ENCODE measurements around the gene BRSK2. TPM values are rescaled to one million over a fixed set of nuclear protein-coding genes. Genes with fewer than 3 reads are reported as not detected.

The BRSK2 gene
- total RNA-seq, 2 experiments from 2014 or later, result 0.96 to 1.2 TPM

- CTCF ChIA-PET, result no interaction called here
- Mint-ChIP-seq H3K4me3 (no peak overlapping the region), H3K27me3 (no peaks in the 10 kb centered on the region), H3K36me3 (ENCODE audit: low read depth) (no peaks in the 10 kb centered on the region), H3K27ac (no peak overlapping the region), H3K4me1 (no peaks in the 10 kb centered on the region), H3K9me3 (ENCODE audit: low read depth) (no peaks in the 10 kb centered on the region)
- intact Hi-C loops (cut with DNase I, micrococcal nuclease), result no loop called here
- POLR2A ChIA-PET, result no interaction called here
- DNase-seq (no peak), ATAC-seq (no peak)
These were observed 66.0 kb downstream of the BRSK2 start for GRCh38 chr11:1455763-1456060.

GRCh38 chr11:1456176-1456575, 66.4 kb downstream of the BRSK2 start:
- intact Hi-C loops (cut with DNase I, micrococcal nuclease), result no loop called here
- Mint-ChIP-seq H3K4me3 (no peak overlapping the region), H3K4me1 (no peaks in the 10 kb centered on the region), H3K27ac (no peak overlapping the region), H3K27me3 (no peaks in the 10 kb centered on the region), H3K9me3 (ENCODE audit: low read depth) (no peaks in the 10 kb centered on the region), H3K36me3 (ENCODE audit: low read depth) (no peaks in the 10 kb centered on the region)
- ChIA-PET CTCF (no interaction called here), POLR2A (no interaction called here)
- ATAC-seq (no peak), DNase-seq (no peak)

GRCh38 chr11:1456596-1457325, 67.0 kb downstream of the BRSK2 start:
- Mint-ChIP-seq H3K27ac (no peak overlapping the region), H3K9me3 (ENCODE audit: low read depth) (no peaks in the 10 kb centered on the region), H3K4me1 (no peaks in the 10 kb centered on the region), H3K36me3 (ENCODE audit: low read depth) (no peaks in the 10 kb centered on the region), H3K27me3 (no peaks in the 10 kb centered on the region), H3K4me3 (no peak overlapping the region)
- POLR2A ChIA-PET, result interaction anchor here (0.6 kb wide), 1 partner anchor 317 kb away, joined by 3 read pairs; no protein-coding TSS in a partner anchor
- CTCF ChIA-PET, result no interaction called here
- intact Hi-C loops (cut with DNase I, micrococcal nuclease), result no loop called here
- ATAC-seq, result no peak
- DNase-seq, result no peak

- Mint-ChIP-seq H3K36me3 (ENCODE audit: low read depth) (no peaks in the 10 kb centered on the region), H3K9me3 (ENCODE audit: low read depth) (no peaks in the 10 kb centered on the region), H3K27me3 (no peaks in the 10 kb centered on the region), H3K27ac (no peak overlapping the region), H3K4me3 (no peak overlapping the region), H3K4me1 (no peaks in the 10 kb centered on the region)
- ATAC-seq (no peak), DNase-seq (no peak)
- ChIA-PET POLR2A (interaction anchor here (0.6 kb wide), 1 partner anchor 316 kb away, joined by 3 read pairs; no protein-coding TSS in a partner anchor), CTCF (no interaction called here)
- intact Hi-C loops (cut with DNase I, micrococcal nuclease), result no loop called here
These were observed 67.6 kb downstream of the BRSK2 start for GRCh38 chr11:1457326-1457680.

GRCh38 chr11:1457856-1458255, 68.1 kb downstream of the BRSK2 start:
- H3K27me3 Mint-ChIP-seq, result no peaks in the 10 kb centered on the region
- no peaks in the 10 kb centered on the region for H3K36me3 Mint-ChIP-seq (ENCODE audit: low read depth)
- POLR2A ChIA-PET, result no interaction called here
- no peak for DNase-seq
- intact Hi-C loops (cut with DNase I, micrococcal nuclease), result no loop called here
- H3K27ac Mint-ChIP-seq, result no peak overlapping the region
- no peaks in the 10 kb centered on the region for H3K4me1 Mint-ChIP-seq
- ATAC-seq, result no peak
- H3K9me3 Mint-ChIP-seq (ENCODE audit: low read depth), result no peaks in the 10 kb centered on the region
- H3K4me3 Mint-ChIP-seq, result no peak overlapping the region
- CTCF ChIA-PET, result no interaction called here

GRCh38 chr11:1458340-1459218, 68.8 kb downstream of the BRSK2 start:
- Mint-ChIP-seq H3K4me3 (no peak overlapping the region), H3K27ac (no peak overlapping the region), H3K9me3 (ENCODE audit: low read depth) (no peaks in the 10 kb centered on the region), H3K27me3 (no peaks in the 10 kb centered on the region), H3K36me3 (ENCODE audit: low read depth) (no peaks in the 10 kb centered on the region), H3K4me1 (no peaks in the 10 kb centered on the region)
- ATAC-seq (no peak), DNase-seq (no peak)
- POLR2A ChIA-PET, result no interaction called here
- CTCF ChIA-PET, result no interaction called here
- intact Hi-C loops (cut with DNase I, micrococcal nuclease), result no loop called here

- DNase-seq, result no peak
- no peak overlapping the region for H3K4me3 Mint-ChIP-seq
- POLR2A ChIA-PET, result no interaction called here
These were observed 69.5 kb downstream of the BRSK2 start for GRCh38 chr11:1459219-1459575.

GRCh38 chr11:1459764-1460395, 70.1 kb downstream of the BRSK2 start:
- H3K9me3 Mint-ChIP-seq (ENCODE audit: low read depth), result no peaks in the 10 kb centered on the region
- no peak overlapping the region for H3K4me3 Mint-ChIP-seq
- H3K27ac Mint-ChIP-seq, result no peak overlapping the region
- no peak for DNase-seq
- H3K36me3 Mint-ChIP-seq (ENCODE audit: low read depth), result no peaks in the 10 kb centered on the region
- ChIA-PET POLR2A (no interaction called here), CTCF (no interaction called here)
- ATAC-seq, result no peak
- no peaks in the 10 kb centered on the region for H3K27me3 Mint-ChIP-seq
- intact Hi-C loops (cut with DNase I, micrococcal nuclease), result no loop called here
- H3K4me1 Mint-ChIP-seq, result no peaks in the 10 kb centered on the region

More at GRCh38 chr11:1459219-1459575, 69.5 kb downstream of the BRSK2 start:
- Mint-ChIP-seq H3K27me3 (no peaks in the 10 kb centered on the region), H3K9me3 (ENCODE audit: low read depth) (no peaks in the 10 kb centered on the region), H3K4me1 (no peaks in the 10 kb centered on the region), H3K36me3 (ENCODE audit: low read depth) (no peaks in the 10 kb centered on the region), H3K27ac (no peak overlapping the region)
- intact Hi-C loops (cut with DNase I, micrococcal nuclease), result no loop called here
- CTCF ChIA-PET, result no interaction called here
- ATAC-seq, result no peak

- no peak for DNase-seq
- Mint-ChIP-seq H3K27me3 (no peaks in the 10 kb centered on the region), H3K4me3 (no peak overlapping the region), H3K4me1 (no peaks in the 10 kb centered on the region), H3K27ac (no peak overlapping the region), H3K36me3 (ENCODE audit: low read depth) (peaks cover 2% of the 10 kb centered on the region), H3K9me3 (ENCODE audit: low read depth) (no peaks in the 10 kb centered on the region)
- ChIA-PET CTCF (no interaction called here), POLR2A (no interaction called here)
- ATAC-seq, result no peak
- intact Hi-C loops (cut with DNase I, micrococcal nuclease), result no loop called here
These were observed 70.8 kb downstream of the BRSK2 start for GRCh38 chr11:1460396-1460985.

GRCh38 chr11:1460986-1461825, 71.5 kb downstream of the BRSK2 start:
- H3K9me3 Mint-ChIP-seq (ENCODE audit: low read depth), result no peaks in the 10 kb centered on the region
- no peak overlapping the region for H3K27ac Mint-ChIP-seq
- DNase-seq (no peak), ATAC-seq (no peak)
- H3K4me1 Mint-ChIP-seq, result no peaks in the 10 kb centered on the region
- H3K4me3 Mint-ChIP-seq, result no peak overlapping the region
- ChIA-PET CTCF (no interaction called here), POLR2A (no interaction called here)
- no peaks in the 10 kb centered on the region for H3K27me3 Mint-ChIP-seq
- intact Hi-C loops (cut with DNase I, micrococcal nuclease), result no loop called here
- peaks cover 6% of the 10 kb centered on the region for H3K36me3 Mint-ChIP-seq (ENCODE audit: low read depth)

- Mint-ChIP-seq H3K36me3 (ENCODE audit: low read depth) (peaks cover 6% of the 10 kb centered on the region), H3K4me1 (no peaks in the 10 kb centered on the region), H3K27ac (no peak overlapping the region), H3K9me3 (ENCODE audit: low read depth) (no peaks in the 10 kb centered on the region), H3K27me3 (no peaks in the 10 kb centered on the region), H3K4me3 (no peak overlapping the region)
- intact Hi-C loops (cut with DNase I, micrococcal nuclease), result no loop called here
- DNase-seq, result no peak
- CTCF ChIA-PET, result no interaction called here
- ATAC-seq, result no peak
- POLR2A ChIA-PET, result no interaction called here
These were observed 72.3 kb downstream of the BRSK2 start for GRCh38 chr11:1461826-1462697.
